H9 (cell line): ENCODE data around the gene ZNF467. TPM values are rescaled to one million over a fixed set of nuclear protein-coding genes. Genes with fewer than 3 reads are reported as not detected.

ENCODE experiments used
- DNase-seq: peaks from one replicate; pipeline ENCODE4 v3.0.0-alpha.2; 2017
- H2AFZ ChIP-seq: one replicate; pipeline ENCODE4 v1.6.1; 2013; ENCODE audit warnings: mild to moderate bottlenecking, low read length, control low read depth, moderate library complexity
- H2AK5ac ChIP-seq: 2 replicates; pipeline ENCODE4 v1.6.1; 2013; ENCODE audit warnings: low read length, control low read depth, mixed read lengths; ENCODE audit not compliant: insufficient read length
- H2BK120ac ChIP-seq: one replicate; pipeline ENCODE4 v1.6.1; 2013; ENCODE audit warnings: low read depth, mild to moderate bottlenecking, low read length, control low read depth, inconsistent platforms; ENCODE audit not compliant: poor library complexity, severe bottlenecking
- H2BK12ac ChIP-seq: 2 replicates; pipeline ENCODE4 v1.6.1; 2013; ENCODE audit warnings: low read length, control low read depth, mixed read lengths, low read depth; ENCODE audit not compliant: insufficient read length
- H2BK15ac ChIP-seq: 2 replicates; pipeline ENCODE4 v1.6.1; 2013; ENCODE audit warnings: low read depth, low read length, control low read depth
- H2BK20ac ChIP-seq: one replicate; pipeline ENCODE4 v1.6.1; 2013; ENCODE audit warnings: low read depth, mild to moderate bottlenecking, low read length, control low read depth, inconsistent platforms; ENCODE audit not compliant: poor library complexity, severe bottlenecking
- H2BK5ac ChIP-seq: 2 replicates; pipeline ENCODE4 v1.6.1; 2013; ENCODE audit warnings: low read length, control low read depth, mixed read lengths; ENCODE audit not compliant: insufficient read length
- H3K14ac ChIP-seq: 2 replicates; pipeline ENCODE4 v1.6.1; 2013; ENCODE audit warnings: low read length, control low read depth; ENCODE audit not compliant: insufficient read depth
- H3K18ac ChIP-seq: 2 replicates; pipeline ENCODE4 v1.6.1; 2013; ENCODE audit warnings: low read depth, mild to moderate bottlenecking, mixed read lengths, low read length, control low read depth; ENCODE audit not compliant: insufficient read length
- H3K23ac ChIP-seq: 2 replicates; pipeline ENCODE4 v1.6.1; 2013; ENCODE audit warnings: low read length, control low read depth, mixed read lengths, low read depth; ENCODE audit not compliant: insufficient read length
- H3K23me2 ChIP-seq: 2 replicates; pipeline ENCODE4 v1.6.1; 2013; ENCODE audit warnings: low read depth, mild to moderate bottlenecking, mixed read lengths, low read length, control low read depth; ENCODE audit not compliant: insufficient read length, poor library complexity, severe bottlenecking
- H3K27ac ChIP-seq: 2 replicates; pipeline ENCODE4 v1.5.1; 2013; ENCODE audit warnings: low read length, control low read depth, mixed read lengths, low read depth; ENCODE audit not compliant: insufficient read length
- H3K27me3 ChIP-seq: 2 replicates; pipeline ENCODE4 v1.6.1; 2013; ENCODE audit warnings: low read length, control low read depth, inconsistent platforms; ENCODE audit not compliant: insufficient read depth
- H3K4ac ChIP-seq: 2 replicates; pipeline ENCODE4 v1.6.1; 2013; ENCODE audit warnings: low read depth, mild to moderate bottlenecking, control low read depth, inconsistent platforms, low read length, moderate library complexity
- H3K4me1 ChIP-seq: 2 replicates; pipeline ENCODE4 v1.6.1; 2013; ENCODE audit warnings: low read length, control low read depth, inconsistent platforms; ENCODE audit not compliant: insufficient read depth
- H3K4me2 ChIP-seq: 2 replicates; pipeline ENCODE4 v1.6.1; 2013; ENCODE audit warnings: low read length, control low read depth, mixed read lengths; ENCODE audit not compliant: insufficient read length, insufficient read depth
- H3K56ac ChIP-seq: 2 replicates; pipeline ENCODE4 v1.6.1; 2013; ENCODE audit warnings: low read depth, mild to moderate bottlenecking, mixed read lengths, low read length, control low read depth; ENCODE audit not compliant: insufficient read length
- H3K79me1 ChIP-seq: 2 replicates; pipeline ENCODE4 v1.6.1; 2013; ENCODE audit warnings: low read depth, mild to moderate bottlenecking, moderate library complexity, low read length, control low read depth, inconsistent platforms; ENCODE audit not compliant: insufficient read depth, poor library complexity, severe bottlenecking
- H3K79me2 ChIP-seq: 2 replicates; pipeline ENCODE4 v1.6.1; 2013; ENCODE audit warnings: low read length, control low read depth, inconsistent platforms; ENCODE audit not compliant: insufficient read depth
- H3K9ac ChIP-seq: 2 replicates; pipeline ENCODE4 v1.6.1; 2013; ENCODE audit warnings: low read length, control low read depth, mixed read lengths; ENCODE audit not compliant: insufficient read length; ENCODE audit errors: extremely low read depth
- H3K9me3 ChIP-seq: one replicate; pipeline ENCODE4 v1.6.1; 2013; ENCODE audit warnings: low read depth, low read length, inconsistent platforms; ENCODE audit not compliant: control insufficient read depth
- H3T11ph ChIP-seq: one replicate; pipeline ENCODE4 v1.6.1; 2013; ENCODE audit warnings: mild to moderate bottlenecking, low read length, control low read depth, inconsistent platforms
- H4K20me1 ChIP-seq: one replicate; pipeline ENCODE4 v1.6.1; 2013; ENCODE audit not compliant: control insufficient read depth, insufficient read length, insufficient read depth
- H4K5ac ChIP-seq: 2 replicates; pipeline ENCODE4 v1.6.1; 2013; ENCODE audit warnings: low read depth, mild to moderate bottlenecking, mixed read lengths, low read length, control low read depth; ENCODE audit not compliant: insufficient read length
- H4K8ac ChIP-seq: replicated peaks from 2 replicates; pipeline ENCODE4 v1.6.1; 2013; ENCODE audit warnings: low read length, control low read depth, mixed read lengths, low read depth; ENCODE audit not compliant: insufficient read length
- H4K91ac ChIP-seq: 2 replicates; pipeline ENCODE4 v1.6.1; 2013; ENCODE audit warnings: low read depth, mild to moderate bottlenecking, moderate library complexity, mixed read lengths, low read length, control low read depth; ENCODE audit not compliant: insufficient read length
- H3K27ac Mint-ChIP-seq, 3 experiments: 2 replicates in 2 of 3; 3 replicates in 1 of 3; pipeline ENCODE4 v1.8.0; 2020 to 2021; ENCODE audit warnings: mixed read lengths in 3 of 3, mild to moderate bottlenecking in 1 of 3, moderate library complexity in 1 of 3
- H3K27me3 Mint-ChIP-seq: 2 replicates; pipeline ENCODE4 v1.8.0; 2021; ENCODE audit warnings: low read depth, mild to moderate bottlenecking, moderate library complexity, mixed read lengths
- H3K36me3 Mint-ChIP-seq, 3 experiments: 2 replicates in 2 of 3; 3 replicates in 1 of 3; pipeline ENCODE4 v1.8.0; 2020 to 2021; ENCODE audit warnings: low read depth in 3 of 3, mixed read lengths in 3 of 3; ENCODE audit not compliant: insufficient read depth in 1 of 3
- H3K4me1 Mint-ChIP-seq, 2 experiments: 2 replicates each; pipeline ENCODE4 v1.8.0; 2020; ENCODE audit warnings: mixed read lengths in 2 of 2
- H3K4me3 Mint-ChIP-seq, 2 experiments: 2 replicates in 1 of 2; 3 replicates in 1 of 2; pipeline ENCODE4 v1.8.0; 2020 to 2021; ENCODE audit warnings: mild to moderate bottlenecking in 2 of 2, mixed read lengths in 2 of 2, moderate library complexity in 1 of 2
- H3K9me3 Mint-ChIP-seq, 2 experiments: 2 replicates in 1 of 2; 3 replicates in 1 of 2; pipeline ENCODE4 v1.8.0; 2020; ENCODE audit warnings: mild to moderate bottlenecking in 2 of 2, mixed read lengths in 2 of 2, moderate library complexity in 1 of 2
- WGBS: extraction: QIAGEN DNeasy Blood & Tissue Kit; methylation state at CpG from one replicate; pipeline ENCODE4 v1.1.7; 2013; ENCODE audit warnings: missing lambda C conversion rate, low lambda C conversion rate, mixed read lengths; ENCODE audit not compliant: insufficient read length; ENCODE audit errors: extremely low coverage; 5-methylcytosine and 5-hydroxymethylcytosine counted together
- total RNA-seq: library from RNA; stranded (reverse); gene quantifications from 2 replicates; pipeline ENCODE4 v1.2.1, GENCODE V29; 2021
- TF ChIP-seq, protein P1 (sequence below): fragments of 200-600 bp; sonication (generic); conservative IDR thresholded peaks from 3 replicates; pipeline ENCODE4 v1.8.0; 2021; ENCODE audit warnings: antibody characterized with exemption, mild to moderate bottlenecking

Gene ZNF467
- total RNA-seq, 1 experiment from 2014 or later, result 0.31 TPM

DNA sequence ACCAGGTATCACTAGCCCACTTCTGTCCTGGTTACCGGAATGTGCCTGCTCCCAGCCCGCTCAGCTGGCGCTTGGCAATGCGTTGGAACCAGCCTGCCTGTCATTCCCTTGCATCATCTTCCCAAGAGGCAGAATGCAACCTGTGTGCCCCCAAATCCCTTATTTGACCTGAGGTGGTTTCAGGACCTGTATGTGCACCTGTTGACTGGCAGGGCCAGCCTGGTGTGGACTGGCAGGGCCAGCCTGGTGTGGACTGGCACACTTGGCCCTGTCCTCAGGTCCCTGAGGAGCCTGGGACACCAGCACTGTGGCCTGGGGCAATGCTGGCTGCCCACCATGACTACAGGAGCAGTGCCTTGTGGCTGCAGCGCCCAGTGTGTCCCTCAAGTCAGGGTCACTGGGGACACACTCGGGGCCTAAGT is 38.2 kb downstream of the ZNF467 start:
- no peak overlapping the region for H2BK20ac ChIP-seq
- H3K4me2 ChIP-seq, result no peak overlapping the region
- H3K23me2 ChIP-seq, result no peaks in the 10 kb centered on the region
- H2AK5ac ChIP-seq, result no peak overlapping the region
- no CpG with 5 or more reads among the region's 6 CpGs for WGBS
- no peak overlapping the region for H3K23ac ChIP-seq
- H3T11ph ChIP-seq, result no peak overlapping the region
- H4K5ac ChIP-seq, result no peak overlapping the region
- H3K4me1 Mint-ChIP-seq, result peaks cover 0 to 3% of the 10 kb centered on the region in 2 experiments; a peak in 2 of 4 replicates
- no peak overlapping the region for H2BK15ac ChIP-seq
- no peak overlapping the region for H3K9ac ChIP-seq
- H3K4me3 Mint-ChIP-seq, result no peak overlapping the region
- H3K4me1 ChIP-seq, result no peaks in the 10 kb centered on the region
- DNase-seq, result no peak
- no peak overlapping the region for H3K56ac ChIP-seq
- H2BK5ac ChIP-seq, result no peak overlapping the region
- H3K27ac Mint-ChIP-seq, result no peak overlapping the region
- H3K9me3 Mint-ChIP-seq, result no peaks in the 10 kb centered on the region; a peak in 1 of 5 replicates
- H3K79me1 ChIP-seq, result no peaks in the 10 kb centered on the region
- peaks cover 19% of the 10 kb centered on the region for H3K27me3 Mint-ChIP-seq
- H2AFZ ChIP-seq, result no peak overlapping the region
- H2BK12ac ChIP-seq, result no peak overlapping the region
- no peak overlapping the region for H3K18ac ChIP-seq
- no peaks in the 10 kb centered on the region for H3K9me3 ChIP-seq
- no peak overlapping the region for H3K14ac ChIP-seq
- H3K79me2 ChIP-seq, result no peaks in the 10 kb centered on the region
- TF ChIP-seq, protein P1, sequence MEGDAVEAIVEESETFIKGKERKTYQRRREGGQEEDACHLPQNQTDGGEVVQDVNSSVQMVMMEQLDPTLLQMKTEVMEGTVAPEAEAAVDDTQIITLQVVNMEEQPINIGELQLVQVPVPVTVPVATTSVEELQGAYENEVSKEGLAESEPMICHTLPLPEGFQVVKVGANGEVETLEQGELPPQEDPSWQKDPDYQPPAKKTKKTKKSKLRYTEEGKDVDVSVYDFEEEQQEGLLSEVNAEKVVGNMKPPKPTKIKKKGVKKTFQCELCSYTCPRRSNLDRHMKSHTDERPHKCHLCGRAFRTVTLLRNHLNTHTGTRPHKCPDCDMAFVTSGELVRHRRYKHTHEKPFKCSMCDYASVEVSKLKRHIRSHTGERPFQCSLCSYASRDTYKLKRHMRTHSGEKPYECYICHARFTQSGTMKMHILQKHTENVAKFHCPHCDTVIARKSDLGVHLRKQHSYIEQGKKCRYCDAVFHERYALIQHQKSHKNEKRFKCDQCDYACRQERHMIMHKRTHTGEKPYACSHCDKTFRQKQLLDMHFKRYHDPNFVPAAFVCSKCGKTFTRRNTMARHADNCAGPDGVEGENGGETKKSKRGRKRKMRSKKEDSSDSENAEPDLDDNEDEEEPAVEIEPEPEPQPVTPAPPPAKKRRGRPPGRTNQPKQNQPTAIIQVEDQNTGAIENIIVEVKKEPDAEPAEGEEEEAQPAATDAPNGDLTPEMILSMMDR, result no peak
- H4K91ac ChIP-seq, result no peak overlapping the region
- no peak overlapping the region for H2BK120ac ChIP-seq
- H4K8ac ChIP-seq, result no peak overlapping the region
- no peaks in the 10 kb centered on the region for H3K27me3 ChIP-seq
- H3K4ac ChIP-seq, result no peak overlapping the region
- H3K27ac ChIP-seq, result no peak overlapping the region
- H4K20me1 ChIP-seq, result no peaks in the 10 kb centered on the region
- peaks cover 2 to 18% (median 4%) of the 10 kb centered on the region in 3 experiments; a peak in 6 of 7 replicates for H3K36me3 Mint-ChIP-seq
